ENCODE measurements around the gene YJEFN3. TPM values are rescaled to one million over a fixed set of nuclear protein-coding genes. Genes with fewer than 3 reads are reported as not detected.
A peak's percentile ranks its signal among the peaks of the same experiment; 100 is the strongest.

The YJEFN3 gene
- total RNA-seq, 1 experiment from 2014 or later, result 6.1 TPM

GRCh38 chr19:19514215-19514657, 14.5 kb upstream of the YJEFN3 start:
- ChIA-PET CTCF (no interaction called here), POLR2A (no interaction called here)
- Histone ChIP-seq H3K9me3 (ENCODE audit: control insufficient read depth, insufficient read depth, low read depth, low read length) (no peaks in the 10 kb centered on the region), H3K27me3 (ENCODE audit: control insufficient read depth, insufficient read depth, low read length) (no peaks in the 10 kb centered on the region), H3K36me3 (ENCODE audit: control insufficient read depth, insufficient read depth, low read length) (0 out of 2 replicates have a peak, but pooled peaks cover 1% of the 10 kb centered on the region), H3K4me3 (ENCODE audit: low read depth in 2 of 2, low read length in 2 of 2) (no peak overlapping the region), H3K27ac (ENCODE audit: low read length) (no peak overlapping the region), H3K4me1 (ENCODE audit: control insufficient read depth, insufficient read depth, low read length) (no peaks in the 10 kb centered on the region)
- ATAC-seq, result no peak
- intact Hi-C loops (cut with micrococcal nuclease; ENCODE audit: unreplicated experiment) (no loop called here), in situ Hi-C loops (cut with HindIII; ENCODE audit: low pct_unique_long_range_greater_than_20kb, low sequenced_read_pairs) (no loop called here)
- no peak for DNase-seq (ENCODE audit: low read depth, low spot score)
- BruUV-seq (replicated peaks), result no TSS peak
- TF ChIP-seq, protein P1, sequence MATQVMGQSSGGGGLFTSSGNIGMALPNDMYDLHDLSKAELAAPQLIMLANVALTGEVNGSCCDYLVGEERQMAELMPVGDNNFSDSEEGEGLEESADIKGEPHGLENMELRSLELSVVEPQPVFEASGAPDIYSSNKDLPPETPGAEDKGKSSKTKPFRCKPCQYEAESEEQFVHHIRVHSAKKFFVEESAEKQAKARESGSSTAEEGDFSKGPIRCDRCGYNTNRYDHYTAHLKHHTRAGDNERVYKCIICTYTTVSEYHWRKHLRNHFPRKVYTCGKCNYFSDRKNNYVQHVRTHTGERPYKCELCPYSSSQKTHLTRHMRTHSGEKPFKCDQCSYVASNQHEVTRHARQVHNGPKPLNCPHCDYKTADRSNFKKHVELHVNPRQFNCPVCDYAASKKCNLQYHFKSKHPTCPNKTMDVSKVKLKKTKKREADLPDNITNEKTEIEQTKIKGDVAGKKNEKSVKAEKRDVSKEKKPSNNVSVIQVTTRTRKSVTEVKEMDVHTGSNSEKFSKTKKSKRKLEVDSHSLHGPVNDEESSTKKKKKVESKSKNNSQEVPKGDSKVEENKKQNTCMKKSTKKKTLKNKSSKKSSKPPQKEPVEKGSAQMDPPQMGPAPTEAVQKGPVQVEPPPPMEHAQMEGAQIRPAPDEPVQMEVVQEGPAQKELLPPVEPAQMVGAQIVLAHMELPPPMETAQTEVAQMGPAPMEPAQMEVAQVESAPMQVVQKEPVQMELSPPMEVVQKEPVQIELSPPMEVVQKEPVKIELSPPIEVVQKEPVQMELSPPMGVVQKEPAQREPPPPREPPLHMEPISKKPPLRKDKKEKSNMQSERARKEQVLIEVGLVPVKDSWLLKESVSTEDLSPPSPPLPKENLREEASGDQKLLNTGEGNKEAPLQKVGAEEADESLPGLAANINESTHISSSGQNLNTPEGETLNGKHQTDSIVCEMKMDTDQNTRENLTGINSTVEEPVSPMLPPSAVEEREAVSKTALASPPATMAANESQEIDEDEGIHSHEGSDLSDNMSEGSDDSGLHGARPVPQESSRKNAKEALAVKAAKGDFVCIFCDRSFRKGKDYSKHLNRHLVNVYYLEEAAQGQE (IDR thresholded peaks at IDR 0.05; ENCODE audit: insufficient read depth in 1 of 2, low read depth in 2 of 2, low read length in 1 of 2), result no peak
- TF ChIP-seq POLR2AphosphoS5 (IDR thresholded peaks at IDR 0.05; ENCODE audit: low read depth, low read length) (no peak), CTCF (IDR thresholded peaks at IDR 0.05) (no peak)

- intact Hi-C loops (cut with micrococcal nuclease; ENCODE audit: unreplicated experiment) (no loop called here), in situ Hi-C loops (cut with HindIII; ENCODE audit: low pct_unique_long_range_greater_than_20kb, low sequenced_read_pairs) (no loop called here)
- no peak for ATAC-seq
- H3K27me3 ChIP-seq (ENCODE audit: control insufficient read depth, insufficient read depth, low read length), result no peaks in the 10 kb centered on the region
- ChIA-PET POLR2A (no interaction called here), CTCF (no interaction called here)
- H3K27ac ChIP-seq (ENCODE audit: low read length), result peak within 1 kb of the TSS; percentile 84
- DNase-seq (ENCODE audit: low read depth, low spot score), result no peak
- TF ChIP-seq CTCF (IDR thresholded peaks at IDR 0.05) (no peak), SIN3A (IDR thresholded peaks at IDR 0.05; ENCODE audit: borderline replicate concordance, insufficient read depth, low read depth, low read length) (no peak), TCF7L2 (IDR thresholded peaks at IDR 0.05; ENCODE audit: low read depth, low read length) (no peak), POLR2AphosphoS5 (IDR thresholded peaks at IDR 0.05; ENCODE audit: low read depth, low read length) (no peak)
- TF ChIP-seq, protein P1 (IDR thresholded peaks at IDR 0.05; ENCODE audit: insufficient read depth in 1 of 2, low read depth in 2 of 2, low read length in 1 of 2), result no peak
- H3K9me3 ChIP-seq (ENCODE audit: control insufficient read depth, insufficient read depth, low read depth, low read length), result no peaks in the 10 kb centered on the region
- H3K4me3 ChIP-seq (ENCODE audit: low read depth in 2 of 2, low read length in 2 of 2), result peak within 1 kb of the TSS; percentile 73 to 80
- 0 out of 2 replicates have a peak, but pooled peaks cover 2% of the 10 kb centered on the region for H3K36me3 ChIP-seq (ENCODE audit: control insufficient read depth, insufficient read depth, low read length)
- BruUV-seq (replicated peaks), result no TSS peak
- no peaks in the 10 kb centered on the region for H3K4me1 ChIP-seq (ENCODE audit: control insufficient read depth, insufficient read depth, low read length)
Measured at GRCh38 chr19:19514881-19515641, 13.7 kb upstream of the YJEFN3 start, which contains the start of gene TSSK6. TSSK6 (minus strand) TSS chr19:19515548; CDS start chr19:19515427, 121 bp downstream.
